ENCODE measurements around the gene SMIM41.
"Not testable (repeated sequence)": the region's sequence is repeated elsewhere in the genome, so short reads cannot be mapped to it uniquely, and the experiment has no call there.

GRCh38 chr12:52104431-52105089 lies 25.1 kb downstream of the SMIM41 start:
- not testable (repeated sequence) for TF ChIP-seq EZH2 (IDR thresholded peaks at IDR 0.05; ENCODE audit: low read length, unreplicated experiment); EZH2phosphoT487 (IDR thresholded peaks at IDR 0.05; ENCODE audit: borderline replicate concordance, low read length)
- TF ChIP-seq, protein P1, sequence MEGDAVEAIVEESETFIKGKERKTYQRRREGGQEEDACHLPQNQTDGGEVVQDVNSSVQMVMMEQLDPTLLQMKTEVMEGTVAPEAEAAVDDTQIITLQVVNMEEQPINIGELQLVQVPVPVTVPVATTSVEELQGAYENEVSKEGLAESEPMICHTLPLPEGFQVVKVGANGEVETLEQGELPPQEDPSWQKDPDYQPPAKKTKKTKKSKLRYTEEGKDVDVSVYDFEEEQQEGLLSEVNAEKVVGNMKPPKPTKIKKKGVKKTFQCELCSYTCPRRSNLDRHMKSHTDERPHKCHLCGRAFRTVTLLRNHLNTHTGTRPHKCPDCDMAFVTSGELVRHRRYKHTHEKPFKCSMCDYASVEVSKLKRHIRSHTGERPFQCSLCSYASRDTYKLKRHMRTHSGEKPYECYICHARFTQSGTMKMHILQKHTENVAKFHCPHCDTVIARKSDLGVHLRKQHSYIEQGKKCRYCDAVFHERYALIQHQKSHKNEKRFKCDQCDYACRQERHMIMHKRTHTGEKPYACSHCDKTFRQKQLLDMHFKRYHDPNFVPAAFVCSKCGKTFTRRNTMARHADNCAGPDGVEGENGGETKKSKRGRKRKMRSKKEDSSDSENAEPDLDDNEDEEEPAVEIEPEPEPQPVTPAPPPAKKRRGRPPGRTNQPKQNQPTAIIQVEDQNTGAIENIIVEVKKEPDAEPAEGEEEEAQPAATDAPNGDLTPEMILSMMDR (conservative IDR thresholded peaks at IDR 0.05; ENCODE audit: low read depth, low read length): not testable (repeated sequence)

All from PC-3 (cell line).